LNCAP (cell line): ENCODE results near the gene TRIM2.

Experiments
- TF ChIP-seq, protein P1 (sequence below): fragments of 450-650 bp; IDR thresholded peaks from 2 replicates; pipeline ENCODE4 v1.5.1; 2017; ENCODE audit warnings: mild to moderate bottlenecking

Gene TRIM2

DNA sequence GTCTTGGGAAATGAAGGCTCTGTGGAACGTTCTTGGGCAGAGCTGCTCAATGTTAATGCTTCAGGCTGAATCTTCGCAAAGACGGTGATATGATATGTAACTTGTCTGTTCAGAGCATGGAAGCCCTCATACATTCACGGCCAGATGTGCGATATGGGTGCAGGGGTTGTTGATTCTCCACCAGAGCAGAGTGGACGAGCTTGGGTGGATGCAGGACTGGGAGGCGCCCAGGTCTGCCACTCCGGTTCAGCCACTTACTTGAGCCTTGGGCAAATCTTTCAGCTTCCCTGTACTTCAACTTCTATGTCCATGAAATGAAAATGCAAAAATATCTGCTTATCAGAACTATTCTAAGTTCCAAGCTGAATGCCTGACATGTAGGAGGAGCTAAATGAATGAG, 92.9 kb downstream of the TRIM2 start:
- TF ChIP-seq, protein P1, sequence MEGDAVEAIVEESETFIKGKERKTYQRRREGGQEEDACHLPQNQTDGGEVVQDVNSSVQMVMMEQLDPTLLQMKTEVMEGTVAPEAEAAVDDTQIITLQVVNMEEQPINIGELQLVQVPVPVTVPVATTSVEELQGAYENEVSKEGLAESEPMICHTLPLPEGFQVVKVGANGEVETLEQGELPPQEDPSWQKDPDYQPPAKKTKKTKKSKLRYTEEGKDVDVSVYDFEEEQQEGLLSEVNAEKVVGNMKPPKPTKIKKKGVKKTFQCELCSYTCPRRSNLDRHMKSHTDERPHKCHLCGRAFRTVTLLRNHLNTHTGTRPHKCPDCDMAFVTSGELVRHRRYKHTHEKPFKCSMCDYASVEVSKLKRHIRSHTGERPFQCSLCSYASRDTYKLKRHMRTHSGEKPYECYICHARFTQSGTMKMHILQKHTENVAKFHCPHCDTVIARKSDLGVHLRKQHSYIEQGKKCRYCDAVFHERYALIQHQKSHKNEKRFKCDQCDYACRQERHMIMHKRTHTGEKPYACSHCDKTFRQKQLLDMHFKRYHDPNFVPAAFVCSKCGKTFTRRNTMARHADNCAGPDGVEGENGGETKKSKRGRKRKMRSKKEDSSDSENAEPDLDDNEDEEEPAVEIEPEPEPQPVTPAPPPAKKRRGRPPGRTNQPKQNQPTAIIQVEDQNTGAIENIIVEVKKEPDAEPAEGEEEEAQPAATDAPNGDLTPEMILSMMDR: no peak

DNA sequence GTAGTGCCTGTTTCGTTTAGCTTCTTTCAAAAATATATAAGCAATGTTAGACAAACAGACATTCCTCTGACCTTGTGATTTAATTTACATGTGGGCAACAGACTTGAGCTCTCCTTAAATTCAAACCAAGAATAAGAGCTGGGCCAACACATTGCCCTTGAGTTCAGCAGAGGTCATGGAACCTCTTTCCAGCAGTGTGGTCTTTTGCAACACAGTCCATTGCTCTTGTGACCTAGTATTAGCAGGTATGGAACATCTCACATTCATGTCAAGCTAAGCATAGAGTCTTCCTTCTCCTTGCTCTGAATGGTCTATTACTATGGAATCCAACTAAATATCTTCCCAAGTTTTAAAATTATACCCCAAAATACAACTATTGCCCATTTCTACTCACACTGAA, 106.5 kb downstream of the TRIM2 start:
- TF ChIP-seq, protein P1: no peak

DNA sequence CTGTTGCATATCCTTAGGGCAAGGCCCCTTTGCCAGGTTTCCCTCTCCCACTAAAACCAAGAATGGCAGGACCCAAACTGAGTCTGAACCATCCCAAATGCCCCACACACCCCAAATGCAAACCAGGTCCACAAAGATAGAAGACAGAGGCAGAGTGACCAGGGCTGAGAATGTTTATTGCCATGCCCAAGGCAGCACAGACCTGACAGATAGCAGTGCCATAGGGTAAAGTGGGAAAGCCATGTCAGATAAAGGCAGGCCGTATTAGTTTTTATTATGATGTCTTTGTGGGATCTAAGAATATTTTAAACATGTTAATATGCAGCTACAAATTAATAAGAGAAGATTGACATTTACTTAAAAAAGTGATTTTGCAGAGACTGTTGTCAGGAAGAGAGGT, 110.7 kb downstream of the TRIM2 start:
- TF ChIP-seq, protein P1: no peak

DNA sequence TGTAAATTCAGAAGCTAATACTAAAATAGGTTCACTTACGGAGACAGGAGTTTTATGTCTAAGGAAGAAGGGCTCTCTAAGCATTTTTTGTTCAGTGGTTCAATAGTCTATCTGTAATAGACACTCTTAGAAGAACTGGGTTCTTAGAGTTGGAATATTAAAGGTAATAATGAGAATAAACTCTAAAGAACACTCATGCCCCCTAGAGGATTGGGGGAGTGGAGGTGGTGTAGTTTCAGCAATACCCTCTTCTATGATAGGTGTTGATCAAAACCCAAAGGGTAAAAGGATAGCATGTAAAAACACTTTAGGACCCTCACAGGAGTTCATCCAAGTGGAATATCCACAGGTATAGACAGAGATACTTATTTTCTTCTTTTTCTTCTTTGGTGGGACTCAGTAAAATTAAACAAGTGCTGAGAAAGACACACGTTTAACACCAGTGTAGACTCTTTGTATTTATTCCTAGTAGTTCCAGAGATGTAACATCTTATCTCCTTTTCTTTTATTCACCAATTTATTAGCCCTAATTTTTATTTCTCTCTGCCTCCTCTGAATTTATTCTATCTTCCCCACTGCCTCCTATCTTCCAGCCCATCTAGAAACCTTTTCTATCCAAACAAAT, 114.6 kb downstream of the TRIM2 start:
- TF ChIP-seq, protein P1: peak; percentile 66

DNA sequence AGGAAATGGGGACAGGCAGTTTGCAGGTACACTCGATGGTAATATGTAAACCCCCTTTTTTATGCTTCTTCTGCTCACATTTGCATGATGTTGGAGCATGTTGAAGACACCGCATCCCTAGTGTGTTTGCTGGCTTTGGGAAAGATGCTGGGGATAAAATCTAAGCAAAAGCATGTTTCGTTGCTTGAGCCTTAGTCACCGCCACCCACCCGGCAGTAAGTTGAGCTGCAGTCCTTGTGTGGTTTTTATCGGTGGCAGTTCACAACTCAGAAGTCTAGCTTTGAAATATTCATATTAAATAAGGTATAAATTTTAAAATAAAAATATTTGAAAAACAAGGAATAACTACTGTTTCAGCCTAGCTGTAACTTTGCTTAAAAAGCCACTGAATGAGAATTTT, 118.5 kb downstream of the TRIM2 start:
- TF ChIP-seq, protein P1: no peak

DNA sequence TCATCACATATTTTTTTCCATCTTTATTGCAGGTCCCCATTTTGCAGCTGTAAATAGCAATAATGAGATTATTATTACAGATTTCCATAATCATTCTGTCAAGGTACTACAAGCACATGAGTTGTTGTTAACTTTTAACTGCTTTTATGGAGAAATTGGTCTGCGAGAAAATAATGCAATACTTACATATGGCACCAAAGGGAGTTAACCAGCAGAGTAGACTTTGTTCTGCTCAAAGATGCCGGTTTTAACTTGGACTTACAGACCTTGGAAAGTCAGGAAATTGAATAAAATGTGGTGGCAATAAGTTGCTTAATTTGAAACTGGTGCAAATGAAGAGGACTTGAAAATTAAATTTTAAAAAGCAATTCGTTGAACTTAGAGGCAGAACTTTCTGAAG, 119.8 kb downstream of the TRIM2 start:
- TF ChIP-seq, protein P1: no peak

DNA sequence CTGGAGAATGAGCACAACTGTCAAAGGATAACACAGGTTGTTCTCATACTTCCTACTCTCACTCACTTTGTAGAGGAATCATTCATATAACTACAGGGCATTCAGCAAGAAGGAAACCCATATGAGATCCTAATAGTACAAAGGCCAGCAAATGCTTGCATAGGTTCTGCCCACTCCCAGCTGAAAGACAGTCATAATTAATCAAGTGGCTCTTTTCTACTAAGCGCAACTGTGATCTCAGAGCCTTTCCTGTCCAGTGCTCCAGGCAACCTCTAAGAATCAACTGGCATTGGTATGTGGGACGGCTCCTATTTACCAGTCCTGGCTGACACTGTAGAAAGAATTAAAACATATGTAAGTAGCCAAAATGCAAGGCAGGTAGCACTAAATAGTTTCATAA, 121.3 kb downstream of the TRIM2 start:
- TF ChIP-seq, protein P1: no peak

DNA sequence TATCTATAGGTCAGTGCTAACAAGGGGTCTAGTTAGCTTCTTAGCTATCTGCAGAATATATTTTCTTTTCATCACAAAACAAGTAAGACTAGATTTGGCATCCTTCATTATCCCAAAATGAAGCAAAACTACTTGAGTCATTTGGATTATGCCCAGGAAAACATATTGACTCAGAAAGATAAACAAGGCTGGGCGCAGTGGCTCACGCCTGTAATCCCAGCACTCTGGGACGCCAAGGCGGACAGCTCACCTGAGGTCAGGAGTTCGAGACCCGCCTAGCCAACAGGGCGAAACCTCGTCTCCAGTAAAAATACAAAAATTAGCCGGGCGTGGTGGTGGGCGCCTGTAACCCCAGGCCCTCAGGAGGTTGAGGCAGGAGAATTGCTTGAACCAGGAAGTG, 122.3 kb downstream of the TRIM2 start:
- TF ChIP-seq, protein P1: no peak
